Stimulated activated CD4-positive, alpha-beta T cell treated with anti-CD3 and anti-CD28 coated beads, Interleukin-4, amount 100 ng/mL, for 1 hour (primary cell): ENCODE results near the gene HERC2.

ENCODE experiments used
- DNase-seq: peaks from one replicate; pipeline ENCODE4 v3.0.0-alpha.2; 2020

Gene HERC2

GRCh38 chr15:28109626-28110455 lies 212.1 kb downstream of the HERC2 start:
- DNase-seq: no peak

GRCh38 chr15:28107904-28108275 lies 214.1 kb downstream of the HERC2 start:
- no peak for DNase-seq

GRCh38 chr15:28107111-28107903 lies 214.7 kb downstream of the HERC2 start:
- peak; percentile 8 for DNase-seq

- DNase-seq: peak; percentile 30
These were observed 215.5 kb downstream of the HERC2 start for GRCh38 chr15:28106294-28107110.

- no peak for DNase-seq
These were observed 216.2 kb downstream of the HERC2 start for GRCh38 chr15:28105793-28106192.

GRCh38 chr15:28105224-28105791 lies 216.7 kb downstream of the HERC2 start:
- DNase-seq: no peak

GRCh38 chr15:28104326-28104725 lies 217.7 kb downstream of the HERC2 start:
- no peak for DNase-seq

- no peak for DNase-seq
These were observed 218.1 kb downstream of the HERC2 start for GRCh38 chr15:28103831-28104230.

- DNase-seq: no peak
These were observed 220.0 kb downstream of the HERC2 start for GRCh38 chr15:28101983-28102441.

- DNase-seq: no peak
These were observed 220.8 kb downstream of the HERC2 start for GRCh38 chr15:28101201-28101600.

- no peak for DNase-seq
These were observed 221.3 kb downstream of the HERC2 start for GRCh38 chr15:28100516-28101195.

- no peak for DNase-seq
These were observed 222.3 kb downstream of the HERC2 start for GRCh38 chr15:28099555-28100140.

GRCh38 chr15:28098766-28099554 lies 223.0 kb downstream of the HERC2 start, which contains the start of gene OCA2:
Gene OCA2, minus strand, starts transcription at chr15:28099315. Its CDS starts 17,441 bp downstream, at chr15:28081874.
- DNase-seq: peak; percentile 70

- DNase-seq: no peak
These were observed 223.6 kb downstream of the HERC2 start for GRCh38 chr15:28098360-28098765.

GRCh38 chr15:28097656-28098359 lies 224.2 kb downstream of the HERC2 start:
- no peak for DNase-seq

GRCh38 chr15:28096670-28097431 lies 225.1 kb downstream of the HERC2 start:
- no peak for DNase-seq

GRCh38 chr15:28096411-28096669 lies 225.6 kb downstream of the HERC2 start:
- no peak for DNase-seq

GRCh38 chr15:28094732-28095521 lies 227.1 kb downstream of the HERC2 start:
- DNase-seq: peak; percentile 43
